Memory B cell (primary cell): ENCODE results near the gene TMEM117.
A peak's percentile ranks its signal among the peaks of the same experiment; 100 is the strongest.

Experiments used
- ATAC-seq: fragments of 150-1000 bp; cut with Tn5 transposase; 2 replicates; pipeline ENCODE4 v1.10.0; 2021; ENCODE audit warnings: low read depth, mild to moderate bottlenecking, moderate library complexity
- DNase-seq, 2 donors: peaks; one replicate each; pipeline ENCODE4 v3.0.0; 2022; ENCODE audit warnings: low spot score in 2 of 2
- H3K27ac Mint-ChIP-seq: one replicate; pipeline ENCODE4 v1.8.0; 2022; ENCODE audit warnings: mild to moderate bottlenecking, moderate library complexity, mixed read lengths
- H3K27me3 Mint-ChIP-seq: one replicate; pipeline ENCODE4 v1.8.0; 2022; ENCODE audit warnings: mixed read lengths
- H3K36me3 Mint-ChIP-seq: one replicate; pipeline ENCODE4 v1.8.0; 2022; ENCODE audit warnings: mild to moderate bottlenecking, mixed read lengths
- H3K4me1 Mint-ChIP-seq: one replicate; pipeline ENCODE4 v1.8.0; 2022; ENCODE audit warnings: mixed read lengths
- H3K4me3 Mint-ChIP-seq: one replicate; pipeline ENCODE4 v1.8.0; 2022; ENCODE audit warnings: mild to moderate bottlenecking, moderate library complexity, mixed read lengths
- H3K9me3 Mint-ChIP-seq: one replicate; pipeline ENCODE4 v1.8.0; 2022; ENCODE audit warnings: mixed read lengths

The TMEM117 gene

GRCh38 chr12:43835656-43836474, at the start of gene TMEM117:
TMEM117 (plus strand) TSS chr12:43836081.
- H3K4me3 Mint-ChIP-seq, result peak within 1 kb of the TSS; percentile 92
- H3K27ac Mint-ChIP-seq, result peak within 1 kb of the TSS; percentile 83
- ATAC-seq (peak; percentile 80), DNase-seq (peak; percentile 54 to 74)
- no peaks in the 10 kb centered on the region for H3K27me3 Mint-ChIP-seq
- H3K36me3 Mint-ChIP-seq, result no peaks in the 10 kb centered on the region
- no peaks in the 10 kb centered on the region for H3K9me3 Mint-ChIP-seq
- H3K4me1 Mint-ChIP-seq, result peaks cover 11% of the 10 kb centered on the region

- Mint-ChIP-seq H3K36me3 (peaks cover 24% of the 10 kb centered on the region), H3K4me1 (peaks cover 2% of the 10 kb centered on the region), H3K9me3 (no peaks in the 10 kb centered on the region), H3K4me3 (no peak overlapping the region), H3K27ac (no peak overlapping the region), H3K27me3 (no peaks in the 10 kb centered on the region)
- ATAC-seq (no peak), DNase-seq (no peak)
These were observed 48.8 kb upstream of the TMEM117 start for GRCh38 chr12:43786899-43787693.

- Mint-ChIP-seq H3K4me3 (no peak overlapping the region), H3K9me3 (no peaks in the 10 kb centered on the region), H3K36me3 (peaks cover 18% of the 10 kb centered on the region), H3K4me1 (peaks cover 2% of the 10 kb centered on the region), H3K27me3 (no peaks in the 10 kb centered on the region), H3K27ac (no peak overlapping the region)
- no peak for ATAC-seq
- DNase-seq, result no peak
These were observed 45.9 kb upstream of the TMEM117 start for GRCh38 chr12:43789941-43790340.

GRCh38 chr12:43795716-43796280, 40.1 kb upstream of the TMEM117 start:
- no peaks in the 10 kb centered on the region for H3K27me3 Mint-ChIP-seq
- DNase-seq (no peak), ATAC-seq (no peak)
- H3K27ac Mint-ChIP-seq, result no peak overlapping the region
- no peaks in the 10 kb centered on the region for H3K9me3 Mint-ChIP-seq
- H3K4me3 Mint-ChIP-seq, result no peak overlapping the region
- H3K36me3 Mint-ChIP-seq, result peaks cover 15% of the 10 kb centered on the region
- no peaks in the 10 kb centered on the region for H3K4me1 Mint-ChIP-seq

GRCh38 chr12:43797561-43798217, 38.2 kb upstream of the TMEM117 start:
- ATAC-seq, result no peak
- Mint-ChIP-seq H3K4me1 (no peaks in the 10 kb centered on the region), H3K4me3 (no peak overlapping the region), H3K9me3 (no peaks in the 10 kb centered on the region), H3K36me3 (peaks cover 13% of the 10 kb centered on the region), H3K27ac (no peak overlapping the region), H3K27me3 (no peaks in the 10 kb centered on the region)
- DNase-seq, result no peak

GRCh38 chr12:43805149-43805859, 30.6 kb upstream of the TMEM117 start:
- ATAC-seq (no peak), DNase-seq (no peak)
- Mint-ChIP-seq H3K4me1 (peaks cover 10% of the 10 kb centered on the region), H3K27me3 (no peaks in the 10 kb centered on the region), H3K4me3 (peak overlapping the region; percentile 100), H3K36me3 (peaks cover 7% of the 10 kb centered on the region), H3K9me3 (no peaks in the 10 kb centered on the region), H3K27ac (peak overlapping the region; percentile 99)

GRCh38 chr12:43805860-43806736, 29.8 kb upstream of the TMEM117 start, which contains the start of gene TWF1:
TWF1 (minus strand) TSS chr12:43806317; CDS start chr12:43806245, 72 bp downstream.
- Mint-ChIP-seq H3K36me3 (peaks cover 5% of the 10 kb centered on the region), H3K4me1 (peaks cover 10% of the 10 kb centered on the region), H3K9me3 (no peaks in the 10 kb centered on the region), H3K27ac (peak within 1 kb of the TSS; percentile 99), H3K27me3 (no peaks in the 10 kb centered on the region), H3K4me3 (peak within 1 kb of the TSS; percentile 100)
- DNase-seq (peak; percentile 86 to 96), ATAC-seq (peak; percentile 94)

GRCh38 chr12:43806737-43807072, 29.2 kb upstream of the TMEM117 start:
- peak overlapping the region; percentile 100 for H3K4me3 Mint-ChIP-seq
- H3K36me3 Mint-ChIP-seq, result peaks cover 4% of the 10 kb centered on the region
- H3K4me1 Mint-ChIP-seq, result peaks cover 10% of the 10 kb centered on the region
- ATAC-seq (no peak), DNase-seq (no peak)
- H3K9me3 Mint-ChIP-seq, result no peaks in the 10 kb centered on the region
- H3K27ac Mint-ChIP-seq, result peak overlapping the region; percentile 99
- no peaks in the 10 kb centered on the region for H3K27me3 Mint-ChIP-seq

GRCh38 chr12:43807386-43807785, 28.5 kb upstream of the TMEM117 start:
- Mint-ChIP-seq H3K27ac (peak overlapping the region; percentile 99), H3K27me3 (no peaks in the 10 kb centered on the region), H3K4me1 (peaks cover 10% of the 10 kb centered on the region), H3K9me3 (no peaks in the 10 kb centered on the region), H3K4me3 (peak overlapping the region; percentile 100), H3K36me3 (peaks cover 4% of the 10 kb centered on the region)
- DNase-seq (no peak), ATAC-seq (no peak)

GRCh38 chr12:43812057-43812456, 23.8 kb upstream of the TMEM117 start:
- peaks cover 7% of the 10 kb centered on the region for H3K27me3 Mint-ChIP-seq
- H3K36me3 Mint-ChIP-seq, result no peaks in the 10 kb centered on the region
- H3K9me3 Mint-ChIP-seq, result no peaks in the 10 kb centered on the region
- no peaks in the 10 kb centered on the region for H3K4me1 Mint-ChIP-seq
- H3K27ac Mint-ChIP-seq, result no peak overlapping the region
- H3K4me3 Mint-ChIP-seq, result no peak overlapping the region
- DNase-seq, result no peak
- no peak for ATAC-seq

- no peak overlapping the region for H3K4me3 Mint-ChIP-seq
- H3K27me3 Mint-ChIP-seq, result peaks cover 7% of the 10 kb centered on the region
- DNase-seq (no peak), ATAC-seq (no peak)
- no peaks in the 10 kb centered on the region for H3K36me3 Mint-ChIP-seq
- no peaks in the 10 kb centered on the region for H3K4me1 Mint-ChIP-seq
- no peaks in the 10 kb centered on the region for H3K9me3 Mint-ChIP-seq
- H3K27ac Mint-ChIP-seq, result no peak overlapping the region
These were observed 23.0 kb upstream of the TMEM117 start for GRCh38 chr12:43812926-43813325.

- H3K4me3 Mint-ChIP-seq, result no peak overlapping the region
- H3K27me3 Mint-ChIP-seq, result peaks cover 7% of the 10 kb centered on the region
These were observed 20.5 kb upstream of the TMEM117 start for GRCh38 chr12:43815416-43815815.

More at GRCh38 chr12:43815416-43815815, 20.5 kb upstream of the TMEM117 start:
- H3K36me3 Mint-ChIP-seq, result no peaks in the 10 kb centered on the region
- H3K4me1 Mint-ChIP-seq, result no peaks in the 10 kb centered on the region
- H3K27ac Mint-ChIP-seq, result no peak overlapping the region
- ATAC-seq, result no peak
- DNase-seq, result no peak
- H3K9me3 Mint-ChIP-seq, result no peaks in the 10 kb centered on the region
